SK-N-SH treated with all-trans-retinoic acid at 6 μM for 48 hours (cell line): ENCODE data around the gene ALK.
"Not testable (repeated sequence)": the region's sequence is repeated elsewhere in the genome, so short reads cannot be mapped to it uniquely, and the experiment has no call there.

Source experiments
- ATAC-seq: fragments of 200-7000 bp; cut with Tn5 transposase; 3 replicates; pipeline ENCODE4 v1.9.1; 2020; ENCODE audit warnings: mild to moderate bottlenecking, moderate library complexity
- ARNTL ChIP-seq: fragments of 450-650 bp; formaldehyde crosslinking; IDR thresholded peaks from 2 replicates; pipeline ENCODE4 v1.5.0; 2020; ENCODE audit warnings: low read depth, mild to moderate bottlenecking, moderate library complexity, borderline replicate concordance
- BACH2 ChIP-seq: fragments of 250-450 bp; sonication (Bioruptor Pico); IDR thresholded peaks from 2 replicates; pipeline ENCODE4 v1.9.0; 2021; ENCODE audit warnings: mild to moderate bottlenecking, borderline replicate concordance
- CSDC2 ChIP-seq: fragments of 250-450 bp; sonication (Bioruptor Pico); IDR thresholded peaks from 2 replicates; pipeline ENCODE4 v1.5.0; 2020; ENCODE audit warnings: mild to moderate bottlenecking, moderate library complexity
- ESRRG ChIP-seq: fragments of 250-450 bp; sonication (Bioruptor Pico); IDR thresholded peaks from 2 replicates; pipeline ENCODE4 v1.6.1; 2021; ENCODE audit warnings: mild to moderate bottlenecking
- GLIS3 ChIP-seq: fragments of 250-450 bp; sonication (Bioruptor Pico); IDR thresholded peaks from 2 replicates; pipeline ENCODE4 v1.5.0; 2020; ENCODE audit warnings: mild to moderate bottlenecking, moderate library complexity
- ISL1 ChIP-seq: fragments of 250-450 bp; sonication (Bioruptor Pico); IDR thresholded peaks from 2 replicates; pipeline ENCODE4 v2.1.2; 2022; ENCODE audit warnings: mild to moderate bottlenecking, moderate library complexity
- PPARA ChIP-seq: fragments of 250-450 bp; sonication (Bioruptor Pico); IDR thresholded peaks from 2 replicates; pipeline ENCODE4 v1.5.0; 2020; ENCODE audit warnings: mild to moderate bottlenecking, borderline replicate concordance
- RARB ChIP-seq: fragments of 250-450 bp; sonication (Bioruptor Pico); IDR thresholded peaks from 2 replicates; pipeline ENCODE4 v1.8.0; 2021; ENCODE audit warnings: mild to moderate bottlenecking, moderate library complexity
- SNAI2 ChIP-seq: fragments of 250-450 bp; sonication (Bioruptor Pico); IDR thresholded peaks from 2 replicates; pipeline ENCODE4 v1.5.0; 2020; ENCODE audit warnings: mild to moderate bottlenecking, moderate library complexity
- TCF4 ChIP-seq: fragments of 250-450 bp; sonication (Bioruptor Pico); IDR thresholded peaks from 2 replicates; pipeline ENCODE4 v1.8.0; 2021; ENCODE audit warnings: mild to moderate bottlenecking, moderate library complexity, borderline replicate concordance
- TOX ChIP-seq: fragments of 250-450 bp; sonication (Bioruptor Pico); IDR thresholded peaks from 2 replicates; pipeline ENCODE4 v1.8.0; 2021; ENCODE audit warnings: mild to moderate bottlenecking, moderate library complexity, borderline replicate concordance
- ZC3H10 ChIP-seq: fragments of 250-450 bp; sonication (Bioruptor Pico); IDR thresholded peaks from 2 replicates; pipeline ENCODE4 v1.5.1; 2021; ENCODE audit warnings: mild to moderate bottlenecking, moderate library complexity
- ZFP3 ChIP-seq: fragments of 250-450 bp; sonication (Bioruptor Pico); IDR thresholded peaks from 2 replicates; pipeline ENCODE4 v1.5.0; 2020; ENCODE audit warnings: mild to moderate bottlenecking, moderate library complexity
- ZFP30 ChIP-seq: fragments of 450-650 bp; formaldehyde crosslinking; IDR thresholded peaks from 2 replicates; pipeline ENCODE4 v1.5.0; 2022; ENCODE audit warnings: mild to moderate bottlenecking, moderate library complexity
- ZNF565 ChIP-seq: fragments of 450-650 bp; formaldehyde crosslinking; conservative IDR thresholded peaks from 2 replicates; pipeline ENCODE4 v1.5.0; 2020; ENCODE audit warnings: low read depth, mild to moderate bottlenecking, moderate library complexity
- ZNF70 ChIP-seq: fragments of 450-650 bp; formaldehyde crosslinking; IDR thresholded peaks from 2 replicates; pipeline ENCODE4 v1.5.0; 2020; ENCODE audit warnings: mild to moderate bottlenecking, moderate library complexity
- ZNF8 ChIP-seq: fragments of 450-650 bp; formaldehyde crosslinking; IDR thresholded peaks from 2 replicates; pipeline ENCODE4 v1.5.0; 2020; ENCODE audit warnings: mild to moderate bottlenecking, moderate library complexity
- TF ChIP-seq, protein P1 (sequence below): fragments of 250-450 bp; sonication (Bioruptor Pico); IDR thresholded peaks from 2 replicates; pipeline ENCODE4 v1.8.0; 2020; ENCODE audit warnings: mild to moderate bottlenecking, moderate library complexity, borderline replicate concordance
- TF ChIP-seq, protein P2 (sequence below): fragments of 250-450 bp; sonication (Bioruptor Pico); IDR thresholded peaks from 2 replicates; pipeline ENCODE4 v1.5.0; 2020; ENCODE audit warnings: mild to moderate bottlenecking, moderate library complexity
- TF ChIP-seq, protein P3 (sequence below): fragments of 250-450 bp; sonication (Bioruptor Pico); IDR thresholded peaks from 2 replicates; pipeline ENCODE4 v1.8.0; 2021; ENCODE audit warnings: low read depth, mild to moderate bottlenecking, moderate library complexity, borderline replicate concordance
- TF ChIP-seq, protein P4 (sequence below): fragments of 250-450 bp; sonication (Bioruptor Pico); IDR thresholded peaks from 2 replicates; pipeline ENCODE4 v1.5.1; 2020; ENCODE audit warnings: low read depth, mild to moderate bottlenecking, moderate library complexity
- TF ChIP-seq, protein P5 (sequence below): fragments of 250-450 bp; sonication (Bioruptor Pico); IDR thresholded peaks from 2 replicates; pipeline ENCODE4 v1.5.1; 2021; ENCODE audit warnings: mild to moderate bottlenecking, moderate library complexity

Gene ALK

DNA sequence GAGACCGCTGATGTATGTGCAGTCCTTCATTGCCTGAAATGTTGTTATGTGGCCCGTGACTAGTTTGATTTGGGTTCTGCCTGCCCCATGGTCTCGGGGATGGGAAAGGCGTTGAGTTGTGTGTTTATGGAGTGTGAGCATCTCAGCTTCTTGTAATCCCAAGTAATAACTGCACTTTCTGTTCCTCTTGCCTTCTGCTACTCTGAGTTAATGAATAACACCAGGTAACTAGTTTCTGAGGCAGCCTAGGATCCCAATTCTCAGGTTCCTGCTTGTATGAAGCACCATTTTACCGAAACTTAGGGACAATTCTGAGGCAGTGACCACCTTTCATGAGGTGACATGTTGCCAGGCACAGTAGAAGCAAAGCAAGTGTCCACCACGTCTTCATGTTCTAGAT is 170.0 kb downstream of the ALK start:
- TF ChIP-seq ZNF8 (CRISPR knock-in tag) (no peak), GLIS3 (no peak), ARNTL (CRISPR knock-in tag) (no peak), BACH2 (CRISPR knock-in tag) (no peak), TCF4 (CRISPR knock-in tag) (no peak), ZNF565 (CRISPR knock-in tag) (no peak), ZFP3 (no peak), RARB (CRISPR knock-in tag) (no peak), ESRRG (CRISPR knock-in tag) (no peak), TOX (CRISPR knock-in tag) (no peak), ZFP30 (CRISPR knock-in tag) (no peak), PPARA (no peak), ZNF70 (CRISPR knock-in tag) (no peak), ZC3H10 (CRISPR knock-in tag) (no peak), ISL1 (no peak), CSDC2 (CRISPR knock-in tag) (no peak)
- TF ChIP-seq, protein P1, sequence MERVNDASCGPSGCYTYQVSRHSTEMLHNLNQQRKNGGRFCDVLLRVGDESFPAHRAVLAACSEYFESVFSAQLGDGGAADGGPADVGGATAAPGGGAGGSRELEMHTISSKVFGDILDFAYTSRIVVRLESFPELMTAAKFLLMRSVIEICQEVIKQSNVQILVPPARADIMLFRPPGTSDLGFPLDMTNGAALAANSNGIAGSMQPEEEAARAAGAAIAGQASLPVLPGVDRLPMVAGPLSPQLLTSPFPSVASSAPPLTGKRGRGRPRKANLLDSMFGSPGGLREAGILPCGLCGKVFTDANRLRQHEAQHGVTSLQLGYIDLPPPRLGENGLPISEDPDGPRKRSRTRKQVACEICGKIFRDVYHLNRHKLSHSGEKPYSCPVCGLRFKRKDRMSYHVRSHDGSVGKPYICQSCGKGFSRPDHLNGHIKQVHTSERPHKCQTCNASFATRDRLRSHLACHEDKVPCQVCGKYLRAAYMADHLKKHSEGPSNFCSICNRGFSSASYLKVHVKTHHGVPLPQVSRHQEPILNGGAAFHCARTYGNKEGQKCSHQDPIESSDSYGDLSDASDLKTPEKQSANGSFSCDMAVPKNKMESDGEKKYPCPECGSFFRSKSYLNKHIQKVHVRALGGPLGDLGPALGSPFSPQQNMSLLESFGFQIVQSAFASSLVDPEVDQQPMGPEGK (CRISPR knock-in tag) = no peak
- TF ChIP-seq, protein P2, sequence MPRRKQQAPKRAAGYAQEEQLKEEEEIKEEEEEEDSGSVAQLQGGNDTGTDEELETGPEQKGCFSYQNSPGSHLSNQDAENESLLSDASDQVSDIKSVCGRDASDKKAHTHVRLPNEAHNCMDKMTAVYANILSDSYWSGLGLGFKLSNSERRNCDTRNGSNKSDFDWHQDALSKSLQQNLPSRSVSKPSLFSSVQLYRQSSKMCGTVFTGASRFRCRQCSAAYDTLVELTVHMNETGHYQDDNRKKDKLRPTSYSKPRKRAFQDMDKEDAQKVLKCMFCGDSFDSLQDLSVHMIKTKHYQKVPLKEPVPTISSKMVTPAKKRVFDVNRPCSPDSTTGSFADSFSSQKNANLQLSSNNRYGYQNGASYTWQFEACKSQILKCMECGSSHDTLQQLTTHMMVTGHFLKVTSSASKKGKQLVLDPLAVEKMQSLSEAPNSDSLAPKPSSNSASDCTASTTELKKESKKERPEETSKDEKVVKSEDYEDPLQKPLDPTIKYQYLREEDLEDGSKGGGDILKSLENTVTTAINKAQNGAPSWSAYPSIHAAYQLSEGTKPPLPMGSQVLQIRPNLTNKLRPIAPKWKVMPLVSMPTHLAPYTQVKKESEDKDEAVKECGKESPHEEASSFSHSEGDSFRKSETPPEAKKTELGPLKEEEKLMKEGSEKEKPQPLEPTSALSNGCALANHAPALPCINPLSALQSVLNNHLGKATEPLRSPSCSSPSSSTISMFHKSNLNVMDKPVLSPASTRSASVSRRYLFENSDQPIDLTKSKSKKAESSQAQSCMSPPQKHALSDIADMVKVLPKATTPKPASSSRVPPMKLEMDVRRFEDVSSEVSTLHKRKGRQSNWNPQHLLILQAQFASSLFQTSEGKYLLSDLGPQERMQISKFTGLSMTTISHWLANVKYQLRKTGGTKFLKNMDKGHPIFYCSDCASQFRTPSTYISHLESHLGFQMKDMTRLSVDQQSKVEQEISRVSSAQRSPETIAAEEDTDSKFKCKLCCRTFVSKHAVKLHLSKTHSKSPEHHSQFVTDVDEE (CRISPR knock-in tag) = no peak
- TF ChIP-seq, protein P3, sequence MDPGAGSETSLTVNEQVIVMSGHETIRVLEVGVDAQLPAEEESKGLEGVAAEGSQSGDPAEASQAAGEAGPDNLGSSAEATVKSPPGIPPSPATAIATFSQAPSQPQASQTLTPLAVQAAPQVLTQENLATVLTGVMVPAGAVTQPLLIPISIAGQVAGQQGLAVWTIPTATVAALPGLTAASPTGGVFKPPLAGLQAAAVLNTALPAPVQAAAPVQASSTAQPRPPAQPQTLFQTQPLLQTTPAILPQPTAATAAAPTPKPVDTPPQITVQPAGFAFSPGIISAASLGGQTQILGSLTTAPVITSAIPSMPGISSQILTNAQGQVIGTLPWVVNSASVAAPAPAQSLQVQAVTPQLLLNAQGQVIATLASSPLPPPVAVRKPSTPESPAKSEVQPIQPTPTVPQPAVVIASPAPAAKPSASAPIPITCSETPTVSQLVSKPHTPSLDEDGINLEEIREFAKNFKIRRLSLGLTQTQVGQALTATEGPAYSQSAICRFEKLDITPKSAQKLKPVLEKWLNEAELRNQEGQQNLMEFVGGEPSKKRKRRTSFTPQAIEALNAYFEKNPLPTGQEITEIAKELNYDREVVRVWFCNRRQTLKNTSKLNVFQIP (CRISPR knock-in tag) = no peak
- TF ChIP-seq, protein P4, sequence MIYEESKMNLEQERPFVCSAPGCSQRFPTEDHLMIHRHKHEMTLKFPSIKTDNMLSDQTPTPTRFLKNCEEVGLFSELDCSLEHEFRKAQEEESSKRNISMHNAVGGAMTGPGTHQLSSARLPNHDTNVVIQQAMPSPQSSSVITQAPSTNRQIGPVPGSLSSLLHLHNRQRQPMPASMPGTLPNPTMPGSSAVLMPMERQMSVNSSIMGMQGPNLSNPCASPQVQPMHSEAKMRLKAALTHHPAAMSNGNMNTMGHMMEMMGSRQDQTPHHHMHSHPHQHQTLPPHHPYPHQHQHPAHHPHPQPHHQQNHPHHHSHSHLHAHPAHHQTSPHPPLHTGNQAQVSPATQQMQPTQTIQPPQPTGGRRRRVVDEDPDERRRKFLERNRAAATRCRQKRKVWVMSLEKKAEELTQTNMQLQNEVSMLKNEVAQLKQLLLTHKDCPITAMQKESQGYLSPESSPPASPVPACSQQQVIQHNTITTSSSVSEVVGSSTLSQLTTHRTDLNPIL (CRISPR knock-in tag) = no peak
- TF ChIP-seq, all 23 proteins: peak for 0
- ATAC-seq = no peak

DNA sequence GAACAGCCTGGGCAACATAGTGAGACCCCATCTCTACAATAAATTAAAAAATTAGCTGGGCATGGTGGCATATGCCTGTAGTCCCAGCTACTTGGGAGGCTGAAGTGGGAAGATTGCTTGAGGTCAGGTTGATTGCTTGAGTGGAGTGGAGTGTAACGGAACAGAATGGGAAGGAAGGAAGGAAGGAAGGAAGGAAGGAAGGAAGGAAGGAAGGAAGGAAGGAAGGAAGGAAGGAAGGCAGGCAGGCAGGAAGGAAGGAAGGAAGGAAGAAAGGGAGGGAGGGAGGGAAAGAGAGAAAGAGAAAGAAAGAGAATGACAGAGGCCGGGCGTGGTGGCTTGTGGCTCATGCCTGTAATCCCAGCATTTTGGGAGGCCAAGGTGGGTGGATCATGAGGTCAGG is 170.9 kb downstream of the ALK start:
- not testable (repeated sequence) for ATAC-seq

DNA sequence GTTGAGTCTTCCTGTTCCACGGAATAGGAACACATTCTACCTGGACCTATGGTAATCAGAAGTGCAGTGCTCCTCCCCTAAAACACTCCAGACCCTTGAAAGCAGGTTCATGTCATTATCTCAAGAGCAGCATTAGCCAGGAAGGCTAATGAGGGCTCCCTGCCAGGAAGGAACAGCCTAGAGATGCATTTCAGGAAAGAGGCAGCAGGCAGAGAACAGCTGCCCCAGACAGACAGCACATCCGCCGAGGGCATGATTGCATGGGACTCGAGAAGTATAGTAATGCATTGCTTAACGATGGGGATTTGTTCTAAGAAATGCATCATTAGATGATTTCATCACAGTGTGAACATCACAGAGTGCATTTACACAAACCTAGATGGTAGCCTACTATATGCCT is 171.5 kb downstream of the ALK start:
- no peak for ATAC-seq

More for the DNA sequence above, 171.5 kb downstream of the ALK start:
- no peak for TF ChIP-seq ZNF70 (CRISPR knock-in tag)
- TF ChIP-seq GLIS3 = no peak
- no peak for TF ChIP-seq ARNTL (CRISPR knock-in tag)
- no peak for TF ChIP-seq ESRRG (CRISPR knock-in tag)
- no peak for TF ChIP-seq SNAI2 (CRISPR knock-in tag)
- no peak for TF ChIP-seq ZNF8 (CRISPR knock-in tag)
- no peak for TF ChIP-seq ZFP30 (CRISPR knock-in tag)
- no peak for TF ChIP-seq CSDC2 (CRISPR knock-in tag)
- TF ChIP-seq, protein P5, sequence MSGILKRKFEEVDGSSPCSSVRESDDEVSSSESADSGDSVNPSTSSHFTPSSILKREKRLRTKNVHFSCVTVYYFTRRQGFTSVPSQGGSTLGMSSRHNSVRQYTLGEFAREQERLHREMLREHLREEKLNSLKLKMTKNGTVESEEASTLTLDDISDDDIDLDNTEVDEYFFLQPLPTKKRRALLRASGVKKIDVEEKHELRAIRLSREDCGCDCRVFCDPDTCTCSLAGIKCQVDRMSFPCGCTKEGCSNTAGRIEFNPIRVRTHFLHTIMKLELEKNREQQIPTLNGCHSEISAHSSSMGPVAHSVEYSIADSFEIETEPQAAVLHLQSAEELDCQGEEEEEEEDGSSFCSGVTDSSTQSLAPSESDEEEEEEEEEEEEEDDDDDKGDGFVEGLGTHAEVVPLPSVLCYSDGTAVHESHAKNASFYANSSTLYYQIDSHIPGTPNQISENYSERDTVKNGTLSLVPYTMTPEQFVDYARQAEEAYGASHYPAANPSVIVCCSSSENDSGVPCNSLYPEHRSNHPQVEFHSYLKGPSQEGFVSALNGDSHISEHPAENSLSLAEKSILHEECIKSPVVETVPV = no peak
- TF ChIP-seq, protein P1 (CRISPR knock-in tag) = no peak
- no peak for TF ChIP-seq TCF4 (CRISPR knock-in tag)
- TF ChIP-seq ISL1 = no peak
- no peak for TF ChIP-seq ZFP3
- TF ChIP-seq BACH2 (CRISPR knock-in tag) = no peak
